Epithelial cell of esophagus (primary cell): ENCODE measurements around the gene TMEM240.

ENCODE experiments used
- DNase-seq: peaks from one replicate; pipeline ENCODE4 v3.0.0; 2010; ENCODE audit warnings: low read depth
- H3K4me3 ChIP-seq: 2 replicates; pipeline ENCODE4 v1.5.1; 2011; ENCODE audit warnings: mild to moderate bottlenecking, low read length, control low read depth
- TF ChIP-seq, protein P1 (sequence below): IDR thresholded peaks from 2 replicates; pipeline ENCODE4 v1.5.1; 2011; ENCODE audit warnings: low read depth, mild to moderate bottlenecking, low read length, control low read depth, inconsistent platforms; ENCODE audit not compliant: insufficient read depth; ENCODE audit errors: missing control alignments

TMEM240 gene

DNA sequence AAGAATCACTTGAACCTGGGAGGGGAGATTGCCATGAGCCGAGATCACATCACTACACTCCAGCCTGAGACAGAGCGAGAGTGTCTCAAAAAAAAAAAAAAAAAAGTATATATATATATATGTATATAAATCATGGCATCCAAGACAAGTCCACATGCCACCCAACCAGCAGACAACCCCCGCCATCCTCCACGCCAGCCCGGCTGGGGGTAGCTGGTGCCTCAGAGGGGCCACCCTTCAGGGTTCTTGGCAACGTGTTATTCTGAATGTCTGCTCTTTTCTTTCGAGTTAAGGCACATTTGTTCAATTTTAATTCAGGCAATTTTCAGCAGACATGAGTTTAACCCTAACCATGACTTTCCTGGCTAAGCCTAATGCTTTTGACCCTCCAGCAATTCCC, 9.7 kb upstream of the TMEM240 start:
- H3K4me3 ChIP-seq, result no peak overlapping the region
- DNase-seq, result no peak
- TF ChIP-seq, protein P1, sequence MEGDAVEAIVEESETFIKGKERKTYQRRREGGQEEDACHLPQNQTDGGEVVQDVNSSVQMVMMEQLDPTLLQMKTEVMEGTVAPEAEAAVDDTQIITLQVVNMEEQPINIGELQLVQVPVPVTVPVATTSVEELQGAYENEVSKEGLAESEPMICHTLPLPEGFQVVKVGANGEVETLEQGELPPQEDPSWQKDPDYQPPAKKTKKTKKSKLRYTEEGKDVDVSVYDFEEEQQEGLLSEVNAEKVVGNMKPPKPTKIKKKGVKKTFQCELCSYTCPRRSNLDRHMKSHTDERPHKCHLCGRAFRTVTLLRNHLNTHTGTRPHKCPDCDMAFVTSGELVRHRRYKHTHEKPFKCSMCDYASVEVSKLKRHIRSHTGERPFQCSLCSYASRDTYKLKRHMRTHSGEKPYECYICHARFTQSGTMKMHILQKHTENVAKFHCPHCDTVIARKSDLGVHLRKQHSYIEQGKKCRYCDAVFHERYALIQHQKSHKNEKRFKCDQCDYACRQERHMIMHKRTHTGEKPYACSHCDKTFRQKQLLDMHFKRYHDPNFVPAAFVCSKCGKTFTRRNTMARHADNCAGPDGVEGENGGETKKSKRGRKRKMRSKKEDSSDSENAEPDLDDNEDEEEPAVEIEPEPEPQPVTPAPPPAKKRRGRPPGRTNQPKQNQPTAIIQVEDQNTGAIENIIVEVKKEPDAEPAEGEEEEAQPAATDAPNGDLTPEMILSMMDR, result no peak

DNA sequence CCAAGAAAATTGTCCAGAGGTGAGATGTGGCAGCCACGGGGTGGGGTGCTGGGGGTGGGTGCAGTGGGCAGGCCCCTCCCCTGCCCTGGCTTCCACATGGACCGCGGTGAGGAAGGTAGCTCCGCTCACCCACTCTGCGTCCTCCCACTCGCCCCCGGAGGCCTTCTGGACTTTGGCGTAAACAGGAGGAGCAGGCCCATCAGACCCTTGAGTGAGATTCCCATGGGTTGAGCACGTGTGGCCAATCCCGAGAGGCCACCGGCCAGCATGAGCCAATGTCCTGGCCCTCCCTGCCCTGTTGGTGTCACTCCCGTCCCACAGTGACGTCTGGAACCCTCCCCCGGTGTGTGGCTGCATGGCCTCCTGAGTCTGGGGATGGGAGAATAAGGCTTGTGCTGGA, 8.2 kb upstream of the TMEM240 start:
- no peak for DNase-seq
- TF ChIP-seq, protein P1, result no peak
- no peak overlapping the region for H3K4me3 ChIP-seq

DNA sequence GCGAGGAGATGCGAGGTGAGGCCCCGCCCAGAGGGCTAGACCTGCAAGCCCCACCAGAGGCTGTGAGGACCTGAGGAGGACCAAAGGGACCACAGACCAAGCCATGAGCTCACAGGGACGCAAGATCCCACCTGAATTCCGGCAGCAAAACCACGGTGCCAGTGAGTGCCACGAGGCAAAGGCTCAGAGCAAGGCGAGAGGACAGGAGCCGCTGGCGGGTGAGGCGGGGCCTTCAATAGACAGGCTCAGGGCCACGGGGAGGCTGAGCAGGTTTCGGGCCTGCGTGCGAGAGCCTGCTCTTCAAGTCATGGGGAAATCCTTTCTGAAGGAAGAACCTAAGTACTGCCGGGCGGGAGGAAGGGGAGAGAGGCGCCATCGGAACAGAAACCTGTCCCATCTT, 7.1 kb upstream of the TMEM240 start:
- H3K4me3 ChIP-seq, result no peak overlapping the region
- no peak for DNase-seq
- TF ChIP-seq, protein P1, result no peak

DNA sequence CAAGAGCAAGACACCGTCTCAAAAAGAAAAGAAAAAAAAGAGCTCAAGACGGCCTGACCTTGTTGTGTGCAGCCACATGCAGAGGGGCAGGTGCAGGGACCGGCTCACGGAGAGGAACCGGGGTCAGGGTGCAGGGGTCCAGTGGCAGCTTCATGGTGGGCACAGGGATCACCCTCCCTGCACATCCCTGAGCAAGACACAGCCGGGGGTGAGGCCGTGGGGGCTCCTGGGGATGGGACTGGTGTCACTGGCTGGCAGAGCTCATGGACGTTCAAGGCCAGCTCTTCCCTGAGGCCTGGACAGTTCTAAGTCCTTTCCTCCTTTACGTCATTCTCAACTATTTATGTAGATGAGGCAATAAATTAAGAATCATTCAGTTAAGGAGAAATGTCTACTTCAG, 6.6 kb upstream of the TMEM240 start:
- TF ChIP-seq, protein P1, result no peak
- no peak overlapping the region for H3K4me3 ChIP-seq
- DNase-seq, result no peak

DNA sequence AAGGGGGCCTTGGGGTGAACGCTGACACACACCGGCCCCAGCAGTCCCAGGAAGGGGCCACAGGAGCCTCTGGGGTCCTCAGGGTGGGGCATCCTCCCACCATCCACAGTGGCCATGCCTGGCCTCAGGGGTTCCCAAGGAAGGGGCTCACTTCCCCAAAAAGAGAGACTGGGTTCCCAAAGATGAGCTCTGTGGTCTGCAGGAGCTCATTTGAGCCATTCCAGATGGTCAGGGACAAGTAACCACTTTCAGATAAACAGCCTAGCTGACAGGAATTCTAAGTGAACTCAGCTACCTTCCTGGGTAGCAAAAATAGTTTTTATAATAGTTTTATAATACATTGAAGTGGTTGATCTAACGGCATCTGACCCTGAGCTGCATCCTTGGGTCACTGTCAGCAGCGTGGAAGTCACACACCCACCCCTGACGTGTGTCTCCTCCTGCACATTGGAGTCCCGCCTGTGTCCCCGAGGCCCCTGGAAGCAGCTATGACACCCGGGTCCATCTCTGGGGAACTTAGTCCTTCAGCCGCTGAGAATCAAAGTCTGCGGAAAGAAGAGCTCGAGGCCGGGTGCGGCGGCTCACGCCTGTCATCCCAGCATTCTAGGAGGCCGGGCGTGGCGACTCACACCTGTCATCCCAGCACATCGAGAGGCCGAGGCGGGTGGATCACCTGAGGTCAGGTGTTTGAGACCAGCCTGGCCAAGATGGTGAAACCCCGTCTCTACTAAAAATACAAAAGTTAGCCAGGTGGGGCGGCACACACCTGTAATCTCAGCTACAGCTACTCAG, 5.7 kb upstream of the TMEM240 start:
- H3K4me3 ChIP-seq, result no peak overlapping the region
- no peak for DNase-seq
- TF ChIP-seq, protein P1, result no peak

DNA sequence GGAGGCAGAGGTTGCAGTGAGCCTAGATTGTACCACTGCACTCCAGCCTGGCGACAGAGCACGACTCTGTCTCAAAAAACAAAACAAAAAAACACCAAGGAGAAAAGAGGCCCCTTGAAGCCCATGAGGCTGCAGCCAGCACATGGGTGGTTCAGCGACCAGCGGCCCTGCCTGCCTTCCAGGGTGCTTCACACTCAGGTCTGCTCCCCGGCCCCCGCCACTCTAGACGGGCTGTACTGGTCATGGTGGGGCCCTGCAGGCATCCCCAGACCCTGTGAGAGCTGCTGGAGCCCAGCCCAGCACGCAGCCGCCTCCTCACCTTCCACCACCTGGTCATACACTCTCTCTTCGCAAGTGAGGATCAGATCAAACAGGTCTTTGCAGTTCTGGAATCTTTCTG, 4.1 kb upstream of the TMEM240 start:
- DNase-seq, result no peak
- no peak overlapping the region for H3K4me3 ChIP-seq
- TF ChIP-seq, protein P1, result no peak

DNA sequence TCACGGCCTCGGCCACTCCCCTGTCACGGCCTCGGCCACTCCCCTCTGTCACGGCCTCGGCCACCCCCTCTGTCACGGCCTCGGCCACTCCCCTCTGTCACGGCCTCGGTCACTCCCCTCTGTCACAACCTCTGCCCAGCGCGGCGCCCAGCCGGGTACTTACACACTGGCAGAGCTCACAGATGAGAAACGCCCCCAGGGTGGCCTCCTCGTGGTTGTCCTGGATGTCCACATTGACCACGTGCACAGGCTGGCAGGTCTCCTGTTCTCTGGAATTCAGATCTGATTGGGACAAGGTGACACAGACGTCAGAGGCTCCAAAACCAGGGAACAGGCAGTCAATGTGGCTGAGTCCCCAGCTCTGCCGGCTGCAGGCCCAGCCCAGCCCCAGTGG, 3.3 kb upstream of the TMEM240 start:
- no peak overlapping the region for H3K4me3 ChIP-seq
- DNase-seq, result no peak

More for the DNA sequence above, 3.3 kb upstream of the TMEM240 start:
- TF ChIP-seq, protein P1, result no peak
